H54 (cell line): ENCODE data around the gene BTG4.

Source experiments
- DNase-seq: peaks from one replicate; pipeline ENCODE4 v3.0.0; 2011; ENCODE audit warnings: low spot score, mixed read lengths; ENCODE audit not compliant: insufficient read length
- FAIRE-seq: peaks from 3 replicates; lab custom pipeline; 2011; peaks lifted over from hg19 to GRCh38; lab: Jason Lieb, UNC
- POLR2A ChIP-seq: IDR thresholded peaks from 2 replicates; pipeline ENCODE4 v1.6.1; 2011; ENCODE audit warnings: low read depth, mild to moderate bottlenecking, low read length

Gene BTG4

DNA sequence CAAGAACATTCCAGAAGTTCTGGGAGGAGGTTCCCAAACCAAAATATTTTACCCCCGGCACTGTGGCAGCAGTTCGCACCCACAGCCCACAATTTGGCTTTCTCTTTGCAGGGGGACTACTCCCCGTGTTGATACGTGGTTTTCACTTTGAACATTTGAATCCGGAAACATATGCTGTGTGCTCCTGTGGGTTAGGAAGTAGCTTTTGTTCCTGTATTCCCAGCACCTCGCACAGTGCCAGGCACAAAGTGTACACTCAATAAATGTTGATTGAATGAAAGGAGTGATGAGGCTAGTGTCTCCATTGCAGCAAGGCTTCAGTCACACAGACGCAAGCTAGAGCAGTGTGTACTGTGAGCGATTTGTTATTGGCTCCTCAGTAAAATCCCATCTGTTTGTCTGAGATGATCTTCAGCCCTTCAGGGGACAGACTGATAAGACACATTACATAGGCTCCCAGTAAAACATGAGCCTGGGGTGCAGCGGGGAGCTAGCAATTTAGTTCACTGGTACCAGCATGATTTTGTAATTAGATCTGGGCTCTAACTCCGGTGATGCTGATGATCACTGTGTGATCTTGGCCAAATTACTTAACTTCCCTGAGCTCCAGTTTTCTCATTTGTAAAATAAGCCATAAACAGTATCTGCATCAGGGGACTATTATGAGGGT is 30.6 kb upstream of the BTG4 start:
- no peak for TF ChIP-seq POLR2A
- no peak for FAIRE-seq

DNA sequence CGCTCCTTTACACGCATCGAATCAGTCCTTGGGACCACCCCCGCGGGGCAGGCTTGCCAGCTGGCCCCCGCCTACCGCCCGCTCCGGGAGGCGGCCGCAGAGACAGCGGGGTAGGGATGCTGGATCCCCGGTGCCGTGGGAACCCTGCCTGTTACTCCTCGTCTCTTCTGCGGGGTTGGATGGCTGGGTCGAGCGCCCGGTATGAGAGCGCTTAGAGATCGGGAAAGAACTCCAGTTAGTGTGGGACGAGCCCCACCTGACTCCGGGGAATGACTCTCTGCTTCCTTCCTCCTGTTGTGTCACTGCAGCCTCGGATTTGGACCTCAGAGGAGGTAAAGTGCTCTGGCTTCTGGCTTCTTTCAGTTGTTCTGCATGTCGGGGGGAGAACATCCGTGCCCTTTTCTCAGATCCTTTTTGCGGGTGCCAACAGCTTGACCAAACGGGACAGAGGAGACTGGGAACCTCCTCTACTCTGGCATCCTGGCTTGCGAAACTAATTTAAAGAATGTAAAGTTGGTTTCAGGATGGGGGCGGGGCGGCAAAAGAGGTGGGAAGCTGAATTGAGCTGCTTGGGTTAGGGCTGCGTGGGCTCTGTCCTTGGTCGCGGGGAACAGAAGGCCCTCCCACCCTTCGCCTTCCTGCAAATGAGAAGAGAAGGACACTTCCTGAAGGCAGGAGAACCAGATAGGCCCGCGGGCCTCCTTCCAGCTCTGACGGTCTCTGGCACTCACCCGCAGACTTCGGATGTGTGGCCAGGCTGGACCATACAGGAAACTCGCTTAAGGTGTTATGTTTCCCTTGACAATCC is 29.3 kb upstream of the BTG4 start:
- no peak for TF ChIP-seq POLR2A
- FAIRE-seq (no peak), DNase-seq (peak; percentile 21)

More for the DNA sequence above, 30.6 kb upstream of the BTG4 start:
- no peak for DNase-seq

DNA sequence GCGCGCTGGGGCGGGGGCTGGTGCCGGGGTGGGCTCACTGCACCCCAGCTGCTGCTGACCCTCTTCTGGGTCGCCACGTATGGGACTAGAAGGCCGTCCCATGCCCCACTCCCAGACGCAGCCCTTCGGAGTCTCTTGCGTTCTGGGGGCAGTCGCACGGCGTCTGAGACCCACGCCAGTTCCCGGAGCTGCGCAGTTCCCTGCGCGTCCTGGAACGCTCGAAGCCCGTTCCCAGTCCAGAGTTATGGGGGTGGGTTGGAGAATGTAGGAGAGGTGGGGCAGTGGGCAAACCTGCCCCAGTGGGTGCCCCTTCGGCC is 28.7 kb upstream of the BTG4 start:
- FAIRE-seq (no peak), DNase-seq (no peak)
- no peak for TF ChIP-seq POLR2A

DNA sequence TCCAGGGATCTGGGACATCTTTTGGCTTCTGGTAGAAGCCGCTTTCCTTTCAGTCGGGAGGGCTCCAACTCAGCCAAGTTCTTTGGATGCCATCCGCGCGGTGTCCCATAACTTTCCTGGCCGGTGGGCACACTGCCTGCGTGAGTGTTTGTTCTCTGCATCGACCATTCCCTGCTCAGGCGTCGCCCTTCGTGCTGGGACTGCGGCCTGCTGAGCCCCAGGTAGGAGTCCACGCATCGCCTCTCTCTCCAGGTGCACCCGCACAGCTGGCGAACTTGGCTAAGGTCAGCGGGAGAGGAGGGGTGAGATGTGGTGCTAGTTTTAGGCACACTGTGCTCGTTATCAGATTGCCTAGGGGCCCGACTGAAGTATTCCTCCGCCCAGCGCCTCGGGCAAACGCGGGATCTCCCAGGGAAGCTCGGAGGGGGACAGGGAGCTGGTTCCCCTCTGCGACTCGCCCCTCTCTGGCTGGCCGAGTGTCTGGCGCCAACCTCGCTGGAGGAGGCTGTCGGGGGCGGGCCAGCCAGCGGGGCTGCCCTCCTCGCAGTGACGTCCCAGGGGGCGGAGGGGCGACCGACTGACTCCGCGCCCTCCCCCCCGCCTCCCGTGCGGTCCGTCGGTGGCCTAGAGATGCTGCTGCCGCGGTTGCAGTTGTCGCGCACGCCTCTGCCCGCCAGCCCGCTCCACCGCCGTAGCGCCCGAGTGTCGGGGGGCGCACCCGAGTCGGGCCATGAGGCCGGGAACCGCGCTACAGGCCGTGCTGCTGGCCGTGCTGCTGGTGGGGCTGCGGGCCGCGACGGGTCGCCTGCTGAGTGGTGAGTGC is 28.1 kb upstream of the BTG4 start, which contains the start of gene LAYN:
Gene LAYN, plus strand, starts transcription at position 607 of the 823 bp plus-strand sequence. Its CDS starts 124 bp downstream, at position 731.
- peak; percentile 50; the same call in 1 of the 2 replicates for TF ChIP-seq POLR2A
- DNase-seq (peak; percentile 55), FAIRE-seq (no peak)

DNA sequence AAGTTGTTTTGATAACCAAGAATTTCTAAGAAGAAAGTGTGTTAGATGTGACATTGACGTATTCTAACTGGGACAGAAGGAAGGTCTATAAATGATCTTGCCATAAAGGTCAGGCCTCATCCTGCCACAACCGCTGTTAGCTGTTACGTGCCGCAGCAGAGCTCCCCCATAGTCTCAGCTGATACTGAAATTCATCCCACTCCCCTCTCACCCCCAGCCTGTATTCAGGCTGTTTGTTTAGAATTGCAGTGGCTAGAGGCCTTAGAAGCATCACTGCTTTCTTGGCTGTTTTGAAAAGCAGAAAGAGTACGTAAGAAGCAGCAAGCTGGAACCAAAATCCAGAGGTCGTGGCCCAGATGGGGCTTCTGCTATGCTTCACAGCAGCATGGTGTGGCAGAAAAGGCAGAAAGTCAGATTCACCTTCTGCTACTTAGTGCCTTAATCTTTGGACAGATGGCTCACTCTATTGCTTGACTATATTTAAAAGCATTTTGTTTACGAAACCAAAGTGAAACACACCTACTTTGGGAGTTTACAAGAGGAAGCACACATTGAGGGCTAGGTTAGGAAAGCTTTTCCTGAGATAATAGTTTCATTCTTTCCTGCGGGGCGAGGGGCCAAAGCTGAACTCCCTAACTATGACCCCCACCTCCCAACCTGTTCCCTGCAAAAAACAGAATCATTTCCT is 27.4 kb upstream of the BTG4 start:
- no peak for TF ChIP-seq POLR2A
- FAIRE-seq (no peak), DNase-seq (no peak)

DNA sequence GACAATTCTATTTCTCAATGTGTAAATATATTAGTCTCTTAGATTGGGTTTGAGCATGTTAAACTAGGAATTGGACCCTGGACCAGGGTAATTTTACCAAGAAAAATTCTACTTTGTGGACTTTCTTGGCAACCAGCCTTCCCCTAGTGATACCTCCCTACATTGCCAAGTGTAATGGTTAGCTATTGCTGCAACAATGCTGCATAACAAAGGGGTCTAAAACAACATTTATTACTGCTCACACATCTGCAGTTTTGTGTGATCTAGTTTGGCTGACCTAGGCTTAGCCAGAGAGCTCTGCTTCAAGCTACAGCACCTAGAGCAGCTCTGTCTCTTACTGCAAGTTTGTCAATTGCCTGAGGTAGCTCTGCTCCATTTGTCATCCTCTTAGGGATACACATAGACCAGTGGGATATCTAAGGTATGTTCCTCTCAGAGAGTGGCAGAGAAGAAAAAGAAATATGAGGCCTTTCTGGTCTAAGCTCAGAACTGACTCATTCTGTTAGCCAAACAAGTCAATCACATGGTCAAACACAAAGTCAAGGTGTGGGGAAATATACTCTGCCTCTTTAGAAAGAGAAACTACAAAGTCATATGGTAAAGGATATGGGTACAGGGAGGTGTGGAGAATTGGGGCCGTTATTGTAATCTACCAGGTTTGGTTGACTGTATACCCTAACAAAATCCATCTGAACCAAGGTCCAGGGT is 26.4 kb upstream of the BTG4 start:
- DNase-seq: no peak
- no peak for FAIRE-seq
- no peak for TF ChIP-seq POLR2A

DNA sequence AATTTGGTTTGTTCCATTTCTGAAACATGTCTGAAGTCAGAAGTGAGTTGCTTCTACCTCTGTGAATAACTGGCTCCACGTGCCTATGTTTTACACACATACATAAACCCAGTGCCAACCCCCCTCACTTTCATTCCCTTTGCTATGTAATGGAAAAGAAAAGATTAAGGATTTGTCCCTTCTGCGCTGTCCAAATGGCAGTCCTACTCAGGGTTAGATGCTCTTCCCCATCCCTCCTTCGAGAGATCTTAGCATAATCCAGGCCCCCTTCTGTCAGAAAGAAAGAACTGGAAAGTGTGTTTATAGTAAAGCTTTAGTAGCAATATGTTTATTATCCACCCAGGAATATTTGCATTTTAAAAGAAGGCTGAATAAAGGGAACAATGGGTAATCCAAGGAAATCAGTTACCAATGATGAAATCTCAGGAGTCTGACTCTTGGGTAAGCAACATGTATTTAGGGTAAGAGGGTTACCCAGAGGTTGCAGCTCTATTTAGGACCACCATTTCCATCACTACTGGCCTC is 25.2 kb upstream of the BTG4 start:
- DNase-seq (no peak), FAIRE-seq (no peak)
- TF ChIP-seq POLR2A: no peak

DNA sequence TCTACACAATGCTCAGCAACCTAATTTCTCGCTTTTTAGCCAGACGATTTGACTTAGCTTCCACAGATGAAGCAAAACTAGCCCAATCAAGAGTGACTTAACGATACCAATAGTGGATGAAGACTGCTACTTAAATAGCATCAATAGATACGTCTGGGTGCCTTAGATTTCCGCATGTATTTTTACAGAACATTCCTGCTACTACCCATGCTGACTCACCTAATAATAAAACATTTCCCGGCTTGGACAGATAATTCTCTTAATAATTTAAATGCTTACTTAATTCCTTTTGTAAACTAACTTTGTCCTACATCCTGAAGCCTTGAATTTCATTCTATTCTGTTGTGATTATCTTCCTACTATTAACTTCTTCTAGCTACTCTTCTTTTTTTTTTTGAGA is 23.1 kb upstream of the BTG4 start:
- FAIRE-seq (no peak), DNase-seq (no peak)
- no peak for TF ChIP-seq POLR2A

DNA sequence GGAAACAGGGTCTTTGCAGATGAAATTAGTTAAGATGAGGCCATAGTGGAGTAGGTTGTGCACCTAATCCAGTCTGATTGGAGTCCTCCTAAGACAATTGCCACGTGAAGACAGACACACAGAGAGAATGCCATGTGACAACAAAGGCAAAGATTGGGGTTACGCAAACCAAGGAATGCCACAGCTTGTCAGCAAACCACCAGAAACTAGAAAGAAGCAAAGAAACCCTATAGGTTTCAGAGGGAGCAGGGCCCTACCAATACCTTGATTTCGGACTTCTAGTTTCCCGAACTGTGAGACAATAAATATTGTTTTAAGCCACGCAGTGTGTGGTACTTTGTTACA is 20.2 kb upstream of the BTG4 start:
- DNase-seq (no peak), FAIRE-seq (no peak)
- TF ChIP-seq POLR2A: no peak

DNA sequence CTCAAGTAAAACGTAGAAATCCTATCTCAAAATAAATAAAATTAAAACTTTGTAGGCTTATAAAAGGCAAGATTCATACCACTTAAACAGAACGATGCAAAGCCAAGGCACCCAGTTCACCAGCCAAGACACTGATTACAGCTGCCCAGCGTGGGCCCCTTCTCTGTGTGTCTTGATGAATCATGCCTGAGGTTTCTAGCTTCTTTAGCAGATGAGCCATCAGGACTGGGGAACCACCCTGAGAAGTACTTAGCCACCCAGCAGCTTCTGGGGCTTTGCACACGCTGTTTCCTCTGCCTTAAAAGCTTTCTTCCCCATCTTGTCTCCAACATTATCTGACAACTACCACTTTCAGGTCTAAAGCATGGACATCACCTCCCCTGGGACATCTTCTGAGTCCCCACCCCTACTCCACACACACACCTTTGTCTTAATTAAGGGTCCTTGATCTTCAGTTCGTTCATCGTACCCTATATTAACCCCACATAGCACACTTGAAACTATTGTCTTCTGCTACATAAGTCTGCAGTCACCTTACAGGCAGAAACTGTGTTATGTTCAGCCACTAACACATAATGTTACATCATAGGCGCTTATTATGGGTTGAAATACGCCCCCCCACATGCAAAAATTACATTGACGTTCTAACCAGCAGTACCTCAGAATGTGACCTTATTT is 19.6 kb upstream of the BTG4 start:
- no peak for TF ChIP-seq POLR2A
- DNase-seq (no peak), FAIRE-seq (peak; percentile 93)

DNA sequence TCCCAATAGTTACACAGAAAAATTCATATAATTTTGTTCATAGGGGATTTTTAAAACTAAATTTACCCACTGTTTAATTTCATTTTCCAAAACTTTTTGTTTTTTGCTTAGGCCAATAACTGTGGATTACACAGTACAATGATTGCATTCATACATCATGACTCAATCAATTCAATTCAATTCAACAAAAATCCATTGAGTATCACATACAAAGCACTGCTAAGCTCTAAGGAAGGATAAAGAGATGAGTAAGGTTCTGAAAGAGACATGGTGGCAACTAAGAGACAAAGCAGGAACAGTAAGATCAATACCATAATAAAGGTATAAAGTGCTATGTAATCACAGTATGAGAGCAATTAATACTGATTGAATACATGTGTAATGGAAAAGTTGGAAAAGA is 18.9 kb upstream of the BTG4 start:
- FAIRE-seq (no peak), DNase-seq (no peak)
- no peak for TF ChIP-seq POLR2A

DNA sequence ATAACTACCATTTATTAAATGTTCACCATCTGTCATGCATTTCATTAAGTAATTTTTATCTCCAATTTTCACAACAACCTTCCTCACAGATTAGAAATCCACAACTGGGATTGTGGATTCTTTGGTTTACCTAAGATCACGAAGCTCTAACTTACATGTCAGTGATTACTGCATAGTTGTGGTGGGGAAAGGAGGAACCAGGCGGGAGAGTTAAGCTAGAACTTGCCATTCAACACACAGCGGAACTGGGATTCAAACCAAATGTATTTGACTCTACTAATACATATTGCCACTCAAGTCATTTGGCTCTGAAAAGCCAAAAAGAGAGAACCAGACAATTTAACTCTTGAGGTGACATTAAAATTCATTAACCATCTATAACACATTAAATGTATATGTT is 17.9 kb upstream of the BTG4 start:
- no peak for FAIRE-seq
- DNase-seq: no peak
- no peak for TF ChIP-seq POLR2A
